GM18951 (cell line): ENCODE measurements around the gene TCOF1.
"Not testable (repeated sequence)": the region's sequence is repeated elsewhere in the genome, so short reads cannot be mapped to it uniquely, and the experiment has no call there.

Experiments
- POLR2A ChIP-seq: IDR thresholded peaks from 4 replicates; pipeline ENCODE4 v1.6.1; 2011; ENCODE audit warnings: mild to moderate bottlenecking; ENCODE audit not compliant: insufficient read length, insufficient read depth; ENCODE audit errors: extremely low read depth
- in situ Hi-C: fragments of 300-500 bp; cut with MboI; formaldehyde crosslinking; loops from one replicate; pipeline ENCODE4 v1.12.0; 2022; ENCODE audit warnings: low sequenced_read_pairs, mixed read lengths, inconsistent platforms; ENCODE audit not compliant: unreplicated experiment

Gene TCOF1

GRCh38 chr5:150413176-150413901, 55.8 kb downstream of the TCOF1 start:
- TF ChIP-seq POLR2A, result no peak
- in situ Hi-C loops, result no loop called here

- in situ Hi-C loops, result not testable (repeated sequence)
Measured at GRCh38 chr5:150413902-150414790, 56.6 kb downstream of the TCOF1 start.

GRCh38 chr5:150419630-150420270, 62.3 kb downstream of the TCOF1 start:
- in situ Hi-C loops, result no loop called here
- TF ChIP-seq POLR2A, result no peak

- TF ChIP-seq POLR2A, result no peak
- in situ Hi-C loops, result no loop called here
Measured at GRCh38 chr5:150422075-150422474, 64.6 kb downstream of the TCOF1 start.

GRCh38 chr5:150422758-150423157, 65.3 kb downstream of the TCOF1 start:
- in situ Hi-C loops, result no loop called here
- no peak for TF ChIP-seq POLR2A

- in situ Hi-C loops, result not testable (repeated sequence)
Measured at GRCh38 chr5:150426165-150426564, 68.7 kb downstream of the TCOF1 start.

- no peak for TF ChIP-seq POLR2A
- in situ Hi-C loops, result no loop called here
Measured at GRCh38 chr5:150428106-150428876, 70.8 kb downstream of the TCOF1 start.

GRCh38 chr5:150428978-150429377, 71.5 kb downstream of the TCOF1 start:
- TF ChIP-seq POLR2A, result no peak
- in situ Hi-C loops, result no loop called here

GRCh38 chr5:150429410-150429873, 71.9 kb downstream of the TCOF1 start:
- in situ Hi-C loops, result no loop called here
- no peak for TF ChIP-seq POLR2A

GRCh38 chr5:150431048-150431447, 73.6 kb downstream of the TCOF1 start:
- TF ChIP-seq POLR2A, result no peak
- in situ Hi-C loops, result no loop called here

- TF ChIP-seq POLR2A, result no peak
- in situ Hi-C loops, result no loop called here
Measured at GRCh38 chr5:150431574-150431973, 74.1 kb downstream of the TCOF1 start.

GRCh38 chr5:150434464-150434863, 77.0 kb downstream of the TCOF1 start:
- in situ Hi-C loops, result no loop called here
- no peak for TF ChIP-seq POLR2A

- in situ Hi-C loops, result no loop called here
Measured at GRCh38 chr5:150436141-150436680, 78.7 kb downstream of the TCOF1 start.

More at GRCh38 chr5:150436141-150436680, 78.7 kb downstream of the TCOF1 start:
- TF ChIP-seq POLR2A, result no peak
